ENCODE results near the gene CLPTM1L.
"Not testable (repeated sequence)": the region's sequence is repeated elsewhere in the genome, so short reads cannot be mapped to it uniquely, and the experiment has no call there.

The CLPTM1L gene

GRCh38 chr5:1280177-1281037 is 64.5 kb downstream of the CLPTM1L start:
- WGBS (ENCODE audit: insufficient coverage, insufficient read length), result no CpG with 5 or more reads among the region's 32 CpGs
- Histone ChIP-seq H3K4me3 (ENCODE audit: low read length) (no peak overlapping the region), H3K9me3 (ENCODE audit: control insufficient read depth, insufficient read depth, low read length) (no peaks in the 10 kb centered on the region), H3K36me3 (ENCODE audit: control insufficient read depth, insufficient read depth, low read length) (peaks cover 16% of the 10 kb centered on the region), H3K4me1 (ENCODE audit: control insufficient read depth, insufficient read depth, low read length) (no peaks in the 10 kb centered on the region), H3K27me3 (ENCODE audit: control insufficient read depth, insufficient read depth, low read length) (no peaks in the 10 kb centered on the region), H3K27ac (ENCODE audit: low read length) (no peak overlapping the region)
- no peak for DNase-seq (ENCODE audit: low read depth, low spot score)

GRCh38 chr5:1279443-1280151 is 65.3 kb downstream of the CLPTM1L start:
- Histone ChIP-seq H3K36me3 (ENCODE audit: control insufficient read depth, insufficient read depth, low read length) (peaks cover 19% of the 10 kb centered on the region), H3K4me1 (ENCODE audit: control insufficient read depth, insufficient read depth, low read length) (no peaks in the 10 kb centered on the region), H3K27ac (ENCODE audit: low read length) (no peak overlapping the region), H3K4me3 (ENCODE audit: low read length) (no peak overlapping the region), H3K9me3 (ENCODE audit: control insufficient read depth, insufficient read depth, low read length) (no peaks in the 10 kb centered on the region), H3K27me3 (ENCODE audit: control insufficient read depth, insufficient read depth, low read length) (no peaks in the 10 kb centered on the region)
- DNase-seq (ENCODE audit: low read depth, low spot score), result no peak
- WGBS (ENCODE audit: insufficient coverage, insufficient read length), result no CpG with 5 or more reads among the region's 34 CpGs

GRCh38 chr5:1278656-1279442 is 66.0 kb downstream of the CLPTM1L start:
- H3K4me3 ChIP-seq (ENCODE audit: low read length), result no peak overlapping the region
- no CpG with 5 or more reads among the region's 42 CpGs for WGBS (ENCODE audit: insufficient coverage, insufficient read length)
- no peak overlapping the region for H3K27ac ChIP-seq (ENCODE audit: low read length)
- DNase-seq (ENCODE audit: low read depth, low spot score), result no peak
- no peaks in the 10 kb centered on the region for H3K4me1 ChIP-seq (ENCODE audit: control insufficient read depth, insufficient read depth, low read length)
- H3K27me3 ChIP-seq (ENCODE audit: control insufficient read depth, insufficient read depth, low read length), result no peaks in the 10 kb centered on the region
- peaks cover 19% of the 10 kb centered on the region for H3K36me3 ChIP-seq (ENCODE audit: control insufficient read depth, insufficient read depth, low read length)
- H3K9me3 ChIP-seq (ENCODE audit: control insufficient read depth, insufficient read depth, low read length), result no peaks in the 10 kb centered on the region

GRCh38 chr5:1278216-1278615 is 66.7 kb downstream of the CLPTM1L start:
- Histone ChIP-seq H3K36me3 (ENCODE audit: control insufficient read depth, insufficient read depth, low read length) (peaks cover 19% of the 10 kb centered on the region), H3K4me3 (ENCODE audit: low read length) (no peak overlapping the region), H3K4me1 (ENCODE audit: control insufficient read depth, insufficient read depth, low read length) (no peaks in the 10 kb centered on the region), H3K27me3 (ENCODE audit: control insufficient read depth, insufficient read depth, low read length) (no peaks in the 10 kb centered on the region), H3K27ac (ENCODE audit: low read length) (no peak overlapping the region), H3K9me3 (ENCODE audit: control insufficient read depth, insufficient read depth, low read length) (no peaks in the 10 kb centered on the region)
- WGBS (ENCODE audit: insufficient coverage, insufficient read length), result no CpG with 5 or more reads among the region's 13 CpGs
- DNase-seq (ENCODE audit: low read depth, low spot score), result no peak

GRCh38 chr5:1277781-1278180 is 67.1 kb downstream of the CLPTM1L start:
- H3K27me3 ChIP-seq (ENCODE audit: control insufficient read depth, insufficient read depth, low read length), result no peaks in the 10 kb centered on the region
- peaks cover 19% of the 10 kb centered on the region for H3K36me3 ChIP-seq (ENCODE audit: control insufficient read depth, insufficient read depth, low read length)
- H3K4me1 ChIP-seq (ENCODE audit: control insufficient read depth, insufficient read depth, low read length), result no peaks in the 10 kb centered on the region
- H3K27ac ChIP-seq (ENCODE audit: low read length), result no peak overlapping the region
- no peak for DNase-seq (ENCODE audit: low read depth, low spot score)
- H3K4me3 ChIP-seq (ENCODE audit: low read length), result no peak overlapping the region
- no CpG with 5 or more reads among the region's 10 CpGs for WGBS (ENCODE audit: insufficient coverage, insufficient read length)
- no peaks in the 10 kb centered on the region for H3K9me3 ChIP-seq (ENCODE audit: control insufficient read depth, insufficient read depth, low read length)

GRCh38 chr5:1277331-1277730 is 67.6 kb downstream of the CLPTM1L start:
- DNase-seq (ENCODE audit: low read depth, low spot score), result no peak

GRCh38 chr5:1276930-1277329 is 68.0 kb downstream of the CLPTM1L start:
- no peaks in the 10 kb centered on the region for H3K9me3 ChIP-seq (ENCODE audit: control insufficient read depth, insufficient read depth, low read length)
- H3K27ac ChIP-seq (ENCODE audit: low read length), result no peak overlapping the region
- no peak overlapping the region for H3K4me3 ChIP-seq (ENCODE audit: low read length)
- no peaks in the 10 kb centered on the region for H3K4me1 ChIP-seq (ENCODE audit: control insufficient read depth, insufficient read depth, low read length)
- peaks cover 21% of the 10 kb centered on the region for H3K36me3 ChIP-seq (ENCODE audit: control insufficient read depth, insufficient read depth, low read length)
- no peaks in the 10 kb centered on the region for H3K27me3 ChIP-seq (ENCODE audit: control insufficient read depth, insufficient read depth, low read length)
- DNase-seq (ENCODE audit: low read depth, low spot score), result no peak
- no CpG with 5 or more reads among the region's 20 CpGs for WGBS (ENCODE audit: insufficient coverage, insufficient read length)

More at GRCh38 chr5:1277331-1277730, 67.6 kb downstream of the CLPTM1L start:
- H3K9me3 ChIP-seq (ENCODE audit: control insufficient read depth, insufficient read depth, low read length), result no peaks in the 10 kb centered on the region
- H3K27me3 ChIP-seq (ENCODE audit: control insufficient read depth, insufficient read depth, low read length), result no peaks in the 10 kb centered on the region
- WGBS (ENCODE audit: insufficient coverage, insufficient read length), result no CpG with 5 or more reads among the region's 21 CpGs
- H3K4me3 ChIP-seq (ENCODE audit: low read length), result no peak overlapping the region
- H3K36me3 ChIP-seq (ENCODE audit: control insufficient read depth, insufficient read depth, low read length), result peaks cover 19% of the 10 kb centered on the region
- no peaks in the 10 kb centered on the region for H3K4me1 ChIP-seq (ENCODE audit: control insufficient read depth, insufficient read depth, low read length)
- H3K27ac ChIP-seq (ENCODE audit: low read length), result no peak overlapping the region

GRCh38 chr5:1275397-1276391 is 69.2 kb downstream of the CLPTM1L start:
- peaks cover 26% of the 10 kb centered on the region for H3K36me3 ChIP-seq (ENCODE audit: control insufficient read depth, insufficient read depth, low read length)
- not testable (repeated sequence) for H3K27ac ChIP-seq (ENCODE audit: low read length); DNase-seq (ENCODE audit: low read depth, low spot score); H3K4me3 ChIP-seq (ENCODE audit: low read length); H3K4me1 ChIP-seq (ENCODE audit: control insufficient read depth, insufficient read depth, low read length); H3K27me3 ChIP-seq (ENCODE audit: control insufficient read depth, insufficient read depth, low read length); H3K9me3 ChIP-seq (ENCODE audit: control insufficient read depth, insufficient read depth, low read length)
- WGBS (ENCODE audit: insufficient coverage, insufficient read length), result 100% methylated on average over 1 of the region's 10 CpGs

- no peaks in the 10 kb centered on the region for H3K27me3 ChIP-seq (ENCODE audit: control insufficient read depth, insufficient read depth, low read length)
- no peaks in the 10 kb centered on the region for H3K9me3 ChIP-seq (ENCODE audit: control insufficient read depth, insufficient read depth, low read length)
- no CpG with 5 or more reads among the region's 16 CpGs for WGBS (ENCODE audit: insufficient coverage, insufficient read length)
- no peak overlapping the region for H3K4me3 ChIP-seq (ENCODE audit: low read length)
- DNase-seq (ENCODE audit: low read depth, low spot score), result no peak
- H3K4me1 ChIP-seq (ENCODE audit: control insufficient read depth, insufficient read depth, low read length), result no peaks in the 10 kb centered on the region
- H3K27ac ChIP-seq (ENCODE audit: low read length), result no peak overlapping the region
- H3K36me3 ChIP-seq (ENCODE audit: control insufficient read depth, insufficient read depth, low read length), result peaks cover 28% of the 10 kb centered on the region
These were observed 70.4 kb downstream of the CLPTM1L start for GRCh38 chr5:1274471-1274870.
